Natural killer cell (primary cell): ENCODE data around the gene CSRP1. TPM values are rescaled to one million over a fixed set of nuclear protein-coding genes. Genes with fewer than 3 reads are reported as not detected.

Source experiments
- ATAC-seq, 3 donors: fragments of 150-1000 bp in 2 of 3; fragments of 200-7000 bp in 1 of 3; cut with Tn5 transposase; 1 replicate in 1 of 3; 2 replicates in 2 of 3; pipeline ENCODE4 v1.10.0; 2021; ENCODE audit warnings: mild to moderate bottlenecking in 2 of 3, moderate library complexity in 2 of 3
- DNase-seq, 2 donors: peaks; one replicate each; pipeline versions ENCODE4 v3.0.0 to v3.0.0-alpha.2; 2013 to 2021; ENCODE audit warnings: mixed read lengths in 1 of 2
- H3K27ac ChIP-seq: one replicate; pipeline ENCODE4 v1.5.1; 2013; ENCODE audit warnings: mild to moderate bottlenecking, low read length
- H3K27me3 ChIP-seq: one replicate; pipeline ENCODE4 v1.6.1; 2013; ENCODE audit warnings: low read length; ENCODE audit not compliant: control insufficient read depth, insufficient read depth
- H3K36me3 ChIP-seq: one replicate; pipeline ENCODE4 v1.6.1; 2013; ENCODE audit warnings: low read length; ENCODE audit not compliant: control insufficient read depth, insufficient read depth
- H3K4me1 ChIP-seq: one replicate; pipeline ENCODE4 v1.6.1; 2013; ENCODE audit warnings: low read length; ENCODE audit not compliant: control insufficient read depth, insufficient read depth
- H3K4me3 ChIP-seq: one replicate; pipeline ENCODE4 v1.5.1; 2013; ENCODE audit warnings: low read length
- H3K9me3 ChIP-seq: one replicate; pipeline ENCODE4 v1.6.1; 2013; ENCODE audit warnings: low read length; ENCODE audit not compliant: control insufficient read depth, insufficient read depth
- H3K27ac Mint-ChIP-seq, 2 donors: one replicate each; pipeline ENCODE4 v1.8.0; 2022; ENCODE audit warnings: mild to moderate bottlenecking in 2 of 2, mixed read lengths in 2 of 2, moderate library complexity in 1 of 2
- H3K27me3 Mint-ChIP-seq, 2 donors: one replicate each; pipeline ENCODE4 v1.8.0; 2022; ENCODE audit warnings: low read depth in 2 of 2, mixed read lengths in 2 of 2
- H3K36me3 Mint-ChIP-seq: one replicate; pipeline ENCODE4 v1.8.0; 2022; ENCODE audit warnings: mixed read lengths
- H3K4me1 Mint-ChIP-seq, 2 donors: one replicate each; pipeline ENCODE4 v1.8.0; 2022; ENCODE audit warnings: mixed read lengths in 2 of 2
- H3K4me3 Mint-ChIP-seq: one replicate; pipeline ENCODE4 v1.8.0; 2022; ENCODE audit warnings: mild to moderate bottlenecking, moderate library complexity, mixed read lengths
- H3K9me3 Mint-ChIP-seq, 2 donors: one replicate each; pipeline ENCODE4 v1.8.0; 2022; ENCODE audit warnings: mixed read lengths in 2 of 2
- WGBS: methylation state at CpG from one replicate; pipeline ENCODE4 v1.1.7; 2013; ENCODE audit warnings: missing lambda C conversion rate; ENCODE audit not compliant: insufficient coverage; 5-methylcytosine and 5-hydroxymethylcytosine counted together
- intact Hi-C: fragments of 100-400 bp; cut with micrococcal nuclease; formaldehyde crosslinking; loops from one replicate; pipeline ENCODE4 v1.14.2; 2022
- total RNA-seq, 4 donors: library from RNA; stranded (reverse); fragments of 120-200 nt in 1 of 4; gene quantifications; one replicate each; pipeline versions ENCODE4 v1.2.3 to v1.2.4, GENCODE V29; 2013 to 2022
- TF ChIP-seq, protein P1 (sequence below): fragments of 200-600 bp; IDR thresholded peaks from one replicate; pipeline ENCODE4 v1.8.0; 2022; ENCODE audit warnings: antibody characterized with exemption

CSRP1 gene
- total RNA-seq, 3 donors from 2014 or later (not counting 1 experiment from before 2014, with no cell fraction given) = 36.9 to 48.4 (median 44.1) TPM

GRCh38 chr1:201503397-201504176 is 3.3 kb downstream of the CSRP1 start:
- ATAC-seq (no peak), DNase-seq (no peak)
- no peaks in the 10 kb centered on the region for H3K9me3 Mint-ChIP-seq
- H3K4me3 ChIP-seq = no peak overlapping the region
- intact Hi-C loops = no loop called here
- H3K4me1 ChIP-seq = peaks cover 26% of the 10 kb centered on the region
- no peaks in the 10 kb centered on the region for H3K9me3 ChIP-seq
- no peak overlapping the region for H3K4me3 Mint-ChIP-seq
- H3K36me3 Mint-ChIP-seq = no peaks in the 10 kb centered on the region
- no peaks in the 10 kb centered on the region for H3K27me3 Mint-ChIP-seq
- no peak overlapping the region for H3K27ac ChIP-seq
- no peaks in the 10 kb centered on the region for H3K27me3 ChIP-seq
- H3K4me1 Mint-ChIP-seq = peaks cover 17 to 31% of the 10 kb centered on the region in 2 donors
- no peak overlapping the region for H3K27ac Mint-ChIP-seq
- H3K36me3 ChIP-seq = no peaks in the 10 kb centered on the region
- 87% methylated on average over 13 of the region's 13 CpGs for WGBS
- TF ChIP-seq, protein P1, sequence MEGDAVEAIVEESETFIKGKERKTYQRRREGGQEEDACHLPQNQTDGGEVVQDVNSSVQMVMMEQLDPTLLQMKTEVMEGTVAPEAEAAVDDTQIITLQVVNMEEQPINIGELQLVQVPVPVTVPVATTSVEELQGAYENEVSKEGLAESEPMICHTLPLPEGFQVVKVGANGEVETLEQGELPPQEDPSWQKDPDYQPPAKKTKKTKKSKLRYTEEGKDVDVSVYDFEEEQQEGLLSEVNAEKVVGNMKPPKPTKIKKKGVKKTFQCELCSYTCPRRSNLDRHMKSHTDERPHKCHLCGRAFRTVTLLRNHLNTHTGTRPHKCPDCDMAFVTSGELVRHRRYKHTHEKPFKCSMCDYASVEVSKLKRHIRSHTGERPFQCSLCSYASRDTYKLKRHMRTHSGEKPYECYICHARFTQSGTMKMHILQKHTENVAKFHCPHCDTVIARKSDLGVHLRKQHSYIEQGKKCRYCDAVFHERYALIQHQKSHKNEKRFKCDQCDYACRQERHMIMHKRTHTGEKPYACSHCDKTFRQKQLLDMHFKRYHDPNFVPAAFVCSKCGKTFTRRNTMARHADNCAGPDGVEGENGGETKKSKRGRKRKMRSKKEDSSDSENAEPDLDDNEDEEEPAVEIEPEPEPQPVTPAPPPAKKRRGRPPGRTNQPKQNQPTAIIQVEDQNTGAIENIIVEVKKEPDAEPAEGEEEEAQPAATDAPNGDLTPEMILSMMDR = no peak

DNA sequence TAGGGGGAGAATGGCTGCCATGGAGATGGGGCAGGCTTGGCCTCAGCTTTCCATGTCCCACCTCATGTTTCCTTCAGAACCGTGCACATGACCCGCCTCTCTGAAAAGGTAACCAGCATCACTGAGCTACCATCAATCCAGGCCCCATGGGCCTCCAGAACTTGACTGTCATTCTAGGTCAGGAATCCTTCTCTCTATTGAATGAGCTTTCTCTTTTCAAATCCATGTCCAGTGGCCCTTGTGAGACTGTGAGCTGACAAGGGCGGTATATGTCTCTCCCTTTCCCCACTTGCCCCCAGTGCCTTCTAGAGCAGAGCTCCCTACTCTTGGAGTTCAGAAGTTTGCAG is 4.4 kb downstream of the CSRP1 start:
- DNase-seq (no peak), ATAC-seq (no peak)
- WGBS = 93% methylated on average over 3 of the region's 3 CpGs
- Mint-ChIP-seq H3K9me3 (no peaks in the 10 kb centered on the region), H3K36me3 (no peaks in the 10 kb centered on the region), H3K27me3 (no peaks in the 10 kb centered on the region), H3K4me3 (no peak overlapping the region), H3K4me1 (peaks cover 17 to 30% of the 10 kb centered on the region in 2 donors), H3K27ac (no peak overlapping the region)
- Histone ChIP-seq H3K4me3 (no peak overlapping the region), H3K4me1 (peaks cover 20% of the 10 kb centered on the region), H3K36me3 (no peaks in the 10 kb centered on the region), H3K9me3 (no peaks in the 10 kb centered on the region), H3K27ac (no peak overlapping the region), H3K27me3 (no peaks in the 10 kb centered on the region)
- intact Hi-C loops = no loop called here
- TF ChIP-seq, protein P1 = no peak

DNA sequence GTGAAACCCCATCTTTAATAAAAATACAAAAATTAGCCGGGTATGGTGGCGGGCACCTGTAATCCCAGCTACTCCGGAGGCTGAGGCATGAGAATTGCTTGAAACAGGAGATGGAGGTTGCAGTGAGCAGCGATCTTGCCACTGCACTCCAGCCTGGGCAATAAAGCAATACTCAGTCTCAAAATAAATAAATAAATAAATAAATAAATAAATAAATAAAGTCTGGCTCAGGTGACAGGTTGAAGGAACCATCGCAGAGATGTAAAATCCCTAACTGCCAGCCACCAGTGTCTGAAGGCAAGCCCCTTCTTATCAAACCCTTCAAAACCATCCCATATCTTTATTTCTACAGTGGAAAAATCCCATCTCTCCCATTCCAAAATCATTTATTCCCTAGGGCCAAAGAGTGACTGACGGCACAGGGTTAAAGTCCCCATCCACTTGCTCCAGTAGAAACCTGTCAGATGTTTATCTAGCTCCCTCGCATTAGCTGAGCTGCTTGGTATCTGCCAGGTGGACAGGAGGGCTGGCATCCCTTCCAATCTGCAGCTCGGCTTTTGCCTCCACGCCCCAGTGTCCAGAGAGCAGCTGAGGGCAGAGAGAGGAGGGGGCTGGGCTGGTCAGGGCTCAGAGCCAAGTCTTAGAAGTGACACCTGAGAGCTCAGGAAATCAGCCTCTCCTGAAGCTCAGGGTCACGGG is 5.0 kb downstream of the CSRP1 start:
- H3K4me1 Mint-ChIP-seq = peaks cover 17 to 27% of the 10 kb centered on the region in 2 donors
- no peak overlapping the region for H3K27ac ChIP-seq
- no peaks in the 10 kb centered on the region for H3K9me3 Mint-ChIP-seq
- no peak overlapping the region for H3K4me3 Mint-ChIP-seq
- TF ChIP-seq, protein P1 = no peak
- no peak for ATAC-seq
- no peaks in the 10 kb centered on the region for H3K36me3 Mint-ChIP-seq
- H3K27me3 Mint-ChIP-seq = no peaks in the 10 kb centered on the region
- H3K27me3 ChIP-seq = no peaks in the 10 kb centered on the region
- WGBS = 98% methylated on average over 9 of the region's 10 CpGs
- DNase-seq = no peak
- no peaks in the 10 kb centered on the region for H3K9me3 ChIP-seq
- intact Hi-C loops = no loop called here
- H3K27ac Mint-ChIP-seq = no peak overlapping the region
- H3K4me3 ChIP-seq = no peak overlapping the region
- H3K36me3 ChIP-seq = no peaks in the 10 kb centered on the region
- H3K4me1 ChIP-seq = peaks cover 15% of the 10 kb centered on the region
